ENCODE results near the gene SPATA7. TPM values are rescaled to one million over a fixed set of nuclear protein-coding genes. Genes with fewer than 3 reads are reported as not detected.

Gene SPATA7
- total and polyA plus RNA-seq, 2 of the 4 experiments (the other 2 are of a cell fraction): 6.6 to 10.0 TPM

- Histone ChIP-seq H3K4ac (ENCODE audit: low read depth, low read length) (peak overlapping the region; percentile 90), H3K27me3 (ENCODE audit: control insufficient read depth, insufficient read depth, low read length) (no peaks in the 10 kb centered on the region), H4K91ac (ENCODE audit: insufficient read depth, low read depth, low read length) (peak overlapping the region; percentile 95; the same call in 1 of the 2 replicates), H3K9me3 (ENCODE audit: control insufficient read depth, insufficient read depth, low read length) (no peaks in the 10 kb centered on the region), H3K23ac (ENCODE audit: low read depth, low read length) (peak overlapping the region; percentile 64), H4K20me1 (ENCODE audit: insufficient read depth, low read length) (peaks cover 8% of the 10 kb centered on the region), H3K4me3 (ENCODE audit: insufficient read depth, low read depth, low read length) (no peak overlapping the region), H3K56ac (ENCODE audit: extremely low read depth, insufficient read depth, low read length) (peak overlapping the region; percentile 80; the same call in 1 of the 2 replicates), H2BK20ac (ENCODE audit: low read depth, low read length) (peak overlapping the region; percentile 89), H3K79me1 (ENCODE audit: low read depth in 1 of 2, low read length in 2 of 2) (peaks cover 21 to 38% of the 10 kb centered on the region in 2 experiments), H2BK120ac (ENCODE audit: low read depth, low read length) (peak overlapping the region; percentile 82), H3K14ac (replicated peaks; ENCODE audit: low read depth, low read length) (peak overlapping the region; percentile 62), H3K27ac (ENCODE audit: insufficient read depth, low read length) (peak overlapping the region; percentile 97), H3K4me2 (ENCODE audit: low read depth, low read length) (peak overlapping the region; percentile 68), H3K9ac (ENCODE audit: low read depth, low read length) (no peak overlapping the region; the same call in 1 of the 2 replicates), H2BK5ac (ENCODE audit: low read depth, low read length, poor library complexity, severe bottlenecking) (peak overlapping the region; percentile 98), H3K18ac (ENCODE audit: low read depth, low read length) (peak overlapping the region; percentile 95), H4K5ac (ENCODE audit: low read depth, low read length) (peak overlapping the region; percentile 93), H3K36me3 (ENCODE audit: control insufficient read depth, insufficient read depth, low read length) (peaks cover 32% of the 10 kb centered on the region), H2AFZ (replicated peaks; ENCODE audit: low read length, poor library complexity) (no peak overlapping the region), H3K4me1 (ENCODE audit: control insufficient read depth, insufficient read depth, low read length) (peaks cover 26% of the 10 kb centered on the region), H3K9me1 (ENCODE audit: insufficient read depth, low read length) (peaks cover 19% of the 10 kb centered on the region), H2AK5ac (ENCODE audit: low read depth, low read length) (peak overlapping the region; percentile 97), H2BK15ac (ENCODE audit: low read depth, low read length) (peak overlapping the region; percentile 97; the same call in 2 of the 3 replicates), H2AK9ac (replicated peaks; ENCODE audit: low read depth, low read length, poor library complexity) (peak overlapping the region; percentile 80), H4K8ac (ENCODE audit: low read depth in 2 of 2, low read length in 2 of 2) (peak overlapping the region; percentile 38 to 86; a peak in 3 of 4 replicates)
- dilution Hi-C loops (cut with HindIII; ENCODE audit: low sequenced_read_pairs, unreplicated experiment): no loop called here
- in situ Hi-C loops (cut with MboI; ENCODE audit: low sequenced_read_pairs): no loop called here
- TF ChIP-seq FOS (IDR thresholded peaks at IDR 0.05; ENCODE audit: low read depth, low read length) (peak; percentile 66), RFX5 (IDR thresholded peaks at IDR 0.05; ENCODE audit: low read depth, low read length) (no peak)
- CTCF ChIA-PET: interaction anchor here (0.5 to 2.2 kb wide), 6 partner anchors 12 to 279 kb away, joined by 3 to 9 read pairs (median 4); no protein-coding TSS in a partner anchor
- POLR2A ChIA-PET (ENCODE audit: unreplicated experiment): interaction anchor here (0.6 kb wide), 1 partner anchor 25 kb away, joined by 7 read pairs; no protein-coding TSS in a partner anchor
- intact Hi-C loops (cut with micrococcal nuclease): loop anchor here (2.0 kb wide), 1 partner anchor 76 kb away; no protein-coding TSS in a partner anchor
- peak; percentile 92 for DNase-seq
- ATAC-seq (ENCODE audit: low read depth): peak; percentile 86
- no CpG with 5 or more reads among the region's 1 CpG for WGBS, 2 experiments (ENCODE audit: extremely low coverage in 2 of 2, insufficient read length in 1 of 2)
- BruUV-seq (replicated peaks): no TSS peak
Measured at GRCh38 chr14:88468406-88468805, 82.9 kb downstream of the SPATA7 start.
